HL-60 (cell line): ENCODE results near the gene GINS2.

Experiments used
- DNase-seq, 2 experiments: peaks; one replicate each; pipeline ENCODE4 v3.0.0-alpha.2; 2010 to 2020; ENCODE audit warnings: low read depth in 1 of 2, low spot score in 1 of 2
- H3K27ac ChIP-seq: fragments of 250-450 bp; sonication (Bioruptor Pico); replicated peaks from 2 replicates; pipeline ENCODE4 v1.5.1; 2020; ENCODE audit warnings: mild to moderate bottlenecking, moderate library complexity
- H3K27me3 ChIP-seq: fragments of 250-450 bp; sonication (Bioruptor Pico); 2 replicates; pipeline ENCODE4 v1.5.1; 2021; ENCODE audit warnings: mild to moderate bottlenecking, moderate library complexity; ENCODE audit not compliant: insufficient read depth, poor library complexity, severe bottlenecking
- H3K4me3 ChIP-seq: replicated peaks from 2 replicates; pipeline ENCODE4 v1.5.1; 2011; ENCODE audit warnings: mild to moderate bottlenecking, control low read depth, low read length; ENCODE audit not compliant: insufficient read depth
- CTCF ChIP-seq: IDR thresholded peaks from one replicate; pipeline ENCODE4 v1.5.1; 2011; ENCODE audit warnings: low read length, control low read depth, inconsistent platforms; ENCODE audit not compliant: insufficient read depth
- GABPA ChIP-seq: IDR thresholded peaks from 2 replicates; pipeline ENCODE4 v1.6.1; 2012; ENCODE audit warnings: low read depth
- POLR2AphosphoS5 ChIP-seq: IDR thresholded peaks from 2 replicates; pipeline ENCODE4 v1.6.1; 2012; ENCODE audit warnings: low read depth
- REST ChIP-seq: IDR thresholded peaks from 2 replicates; pipeline ENCODE4 v1.6.1; 2012; ENCODE audit warnings: low read depth; ENCODE audit not compliant: insufficient replicate concordance
- SPI1 ChIP-seq: IDR thresholded peaks from 2 replicates; pipeline ENCODE4 v1.6.1; 2012; ENCODE audit warnings: low read depth, mild to moderate bottlenecking, borderline replicate concordance

Gene GINS2

GRCh38 chr16:85665373-85665740 lies 23.4 kb downstream of the GINS2 start:
- DNase-seq = no peak
- TF ChIP-seq CTCF (no peak), SPI1 (no peak), REST (no peak), POLR2AphosphoS5 (no peak), GABPA (no peak)
- Histone ChIP-seq H3K27ac (no peak overlapping the region), H3K4me3 (no peak overlapping the region), H3K27me3 (no peaks in the 10 kb centered on the region)

GRCh38 chr16:85664580-85665372 lies 24.0 kb downstream of the GINS2 start:
- no peak for DNase-seq
- Histone ChIP-seq H3K27me3 (no peaks in the 10 kb centered on the region), H3K27ac (no peak overlapping the region), H3K4me3 (no peak overlapping the region)
- TF ChIP-seq SPI1 (no peak), GABPA (no peak), CTCF (no peak), POLR2AphosphoS5 (no peak), REST (no peak)

- H3K4me3 ChIP-seq = no peak overlapping the region
- no peak for DNase-seq
- H3K27me3 ChIP-seq = no peaks in the 10 kb centered on the region
- TF ChIP-seq REST (no peak), GABPA (no peak), SPI1 (no peak), POLR2AphosphoS5 (no peak), CTCF (no peak)
- H3K27ac ChIP-seq = no peak overlapping the region
These were observed 24.8 kb downstream of the GINS2 start for GRCh38 chr16:85663891-85664321.
